MM.1S (cell line): ENCODE data around the gene MYZAP.

Experiments
- CTCF ChIP-seq: fragments of 300-600 bp; sonication (generic); IDR thresholded peaks from 2 replicates; pipeline ENCODE4 v1.5.1; 2016; ENCODE audit warnings: antibody characterized with exemption, low read length, mixed read lengths
- EZH2 ChIP-seq: fragments of 300-600 bp; sonication (generic); optimal IDR thresholded peaks from 2 replicates; pipeline ENCODE3; 2017; ENCODE audit warnings: low read depth, mild to moderate bottlenecking, antibody characterized with exemption, low read length, mixed read lengths
- EZH2phosphoT487 ChIP-seq: fragments of 300-600 bp; sonication (generic); IDR thresholded peaks from 2 replicates; pipeline ENCODE4 v1.6.1; 2018; ENCODE audit warnings: antibody characterized with exemption, low read length

GRCh38 chr15:57568299-57568698 lies 23.4 kb upstream of the MYZAP start:
- TF ChIP-seq CTCF, result no peak
- TF ChIP-seq EZH2, result no peak
- no peak for TF ChIP-seq EZH2phosphoT487
